IMR-90 (cell line): ENCODE data around the gene RXFP1. TPM values are rescaled to one million over a fixed set of nuclear protein-coding genes. Genes with fewer than 3 reads are reported as not detected.

ENCODE experiments used
- ATAC-seq: fragments of 200-7000 bp; cut with Tn5 transposase; 2 replicates; pipeline ENCODE4 v1.9.1; 2020; ENCODE audit warnings: low read depth, mild to moderate bottlenecking, moderate library complexity
- BruUV-seq: library from RNA; stranded (reverse); fragments of 400-500 nt; replicated peaks from 2 replicates; lab custom pipeline; 2021; lab: Mats Ljungman, UMichigan
- CTCF ChIA-PET: fragments of 300-600 bp; formaldehyde crosslinking; extraction: SDS; loops from one replicate; lab custom pipeline; 2021; ENCODE audit warnings: antibody characterized with exemption; lab: Yijun Ruan, JAX
- POLR2A ChIA-PET: fragments of 300-600 bp; sonication (Branson Sonifier 250); formaldehyde crosslinking; loops from one replicate; lab custom pipeline; 2022; ENCODE audit warnings: antibody characterized with exemption; ENCODE audit not compliant: unreplicated experiment; lab: Charles Lee
- DNase-seq: peaks from one replicate; pipeline ENCODE4 v3.0.0; 2013
- H2AFZ ChIP-seq: replicated peaks from 2 replicates; pipeline ENCODE3; 2013; ENCODE audit warnings: low read length, mild to moderate bottlenecking; ENCODE audit not compliant: poor library complexity
- H2AK5ac ChIP-seq: 2 replicates; pipeline ENCODE4 v1.6.1; 2013; ENCODE audit warnings: low read depth, low read length, inconsistent platforms
- H2AK9ac ChIP-seq: replicated peaks from 2 replicates; pipeline ENCODE3; 2013; ENCODE audit warnings: mild to moderate bottlenecking, low read depth, low read length, moderate library complexity; ENCODE audit not compliant: poor library complexity
- H2BK120ac ChIP-seq: 2 replicates; pipeline ENCODE4 v1.6.1; 2013; ENCODE audit warnings: low read depth, low read length, inconsistent platforms
- H2BK15ac ChIP-seq: 3 replicates; pipeline ENCODE4 v1.6.1; 2013; ENCODE audit warnings: low read depth, low read length, inconsistent platforms
- H2BK20ac ChIP-seq: 2 replicates; pipeline ENCODE4 v1.6.1; 2013; ENCODE audit warnings: low read depth, mild to moderate bottlenecking, inconsistent platforms, low read length, moderate library complexity
- H2BK5ac ChIP-seq: 2 replicates; pipeline ENCODE4 v1.6.1; 2013; ENCODE audit warnings: mild to moderate bottlenecking, low read depth, low read length, inconsistent platforms; ENCODE audit not compliant: poor library complexity, severe bottlenecking
- H3K14ac ChIP-seq: replicated peaks from 2 replicates; pipeline ENCODE4 v1.6.1; 2013; ENCODE audit warnings: low read depth, low read length, inconsistent platforms
- H3K18ac ChIP-seq: 2 replicates; pipeline ENCODE4 v1.6.1; 2013; ENCODE audit warnings: low read depth, low read length, control low read depth
- H3K23ac ChIP-seq: 2 replicates; pipeline ENCODE4 v1.6.1; 2013; ENCODE audit warnings: low read depth, low read length, inconsistent platforms
- H3K27ac ChIP-seq: 2 replicates; pipeline ENCODE4 v1.5.1; 2013; ENCODE audit warnings: mild to moderate bottlenecking, control low read depth, low read length; ENCODE audit not compliant: insufficient read depth
- H3K27me3 ChIP-seq: 2 replicates; pipeline ENCODE4 v1.6.1; 2013; ENCODE audit warnings: low read length; ENCODE audit not compliant: control insufficient read depth, insufficient read depth
- H3K36me3 ChIP-seq: 2 replicates; pipeline ENCODE4 v1.6.1; 2013; ENCODE audit warnings: low read length, mixed read lengths; ENCODE audit not compliant: control insufficient read depth, insufficient read depth
- H3K4ac ChIP-seq: 2 replicates; pipeline ENCODE4 v1.6.1; 2013; ENCODE audit warnings: low read depth, low read length, inconsistent platforms
- H3K4me1 ChIP-seq: 2 replicates; pipeline ENCODE4 v1.6.1; 2013; ENCODE audit warnings: low read length, mixed read lengths; ENCODE audit not compliant: control insufficient read depth, insufficient read depth
- H3K4me2 ChIP-seq: 2 replicates; pipeline ENCODE4 v1.6.1; 2013; ENCODE audit warnings: low read depth, mild to moderate bottlenecking, control low read depth, low read length, moderate library complexity
- H3K4me3 ChIP-seq: 2 replicates; pipeline ENCODE4 v1.5.1; 2013; ENCODE audit warnings: low read depth, mild to moderate bottlenecking, control low read depth, low read length, moderate library complexity; ENCODE audit not compliant: insufficient read depth
- H3K56ac ChIP-seq: 2 replicates; pipeline ENCODE4 v1.6.1; 2013; ENCODE audit warnings: low read length, inconsistent platforms; ENCODE audit not compliant: insufficient read depth; ENCODE audit errors: extremely low read depth
- H3K79me1 ChIP-seq, 2 experiments: 2 replicates each; pipeline ENCODE4 v1.6.1; 2013; ENCODE audit warnings: low read length in 2 of 2, inconsistent platforms in 1 of 2, low read depth in 1 of 2
- H3K9ac ChIP-seq: 2 replicates; pipeline ENCODE4 v1.6.1; 2013; ENCODE audit warnings: low read depth, low read length, control low read depth
- H3K9me1 ChIP-seq: 2 replicates; pipeline ENCODE4 v1.6.1; 2013; ENCODE audit warnings: low read length, inconsistent platforms; ENCODE audit not compliant: insufficient read depth
- H3K9me3 ChIP-seq: 2 replicates; pipeline ENCODE4 v1.6.1; 2013; ENCODE audit warnings: low read length; ENCODE audit not compliant: control insufficient read depth, insufficient read depth
- H4K20me1 ChIP-seq: 2 replicates; pipeline ENCODE4 v1.6.1; 2013; ENCODE audit warnings: low read length, inconsistent platforms; ENCODE audit not compliant: insufficient read depth
- H4K5ac ChIP-seq: 2 replicates; pipeline ENCODE4 v1.6.1; 2013; ENCODE audit warnings: mild to moderate bottlenecking, low read depth, low read length, control low read depth
- H4K8ac ChIP-seq, 2 experiments: 2 replicates each; pipeline ENCODE4 v1.6.1; 2013; ENCODE audit warnings: low read depth in 2 of 2, low read length in 2 of 2, control low read depth in 1 of 2, inconsistent platforms in 1 of 2
- H4K91ac ChIP-seq: 2 replicates; pipeline ENCODE4 v1.6.1; 2013; ENCODE audit warnings: low read depth, low read length, inconsistent platforms; ENCODE audit not compliant: insufficient read depth
- BHLHE40 ChIP-seq: fragments of 150-350 bp; IDR thresholded peaks from 2 replicates; pipeline ENCODE4 v1.6.1; 2016; ENCODE audit warnings: mild to moderate bottlenecking, low read depth, low read length
- CHD1 ChIP-seq: IDR thresholded peaks from 2 replicates; pipeline ENCODE4 v1.6.1; 2012; ENCODE audit warnings: low read depth, low read length, improper control_type of control experiment
- ELK1 ChIP-seq: fragments of 150-350 bp; IDR thresholded peaks from 2 replicates; pipeline ENCODE4 v1.6.1; 2016; ENCODE audit warnings: low read depth, mild to moderate bottlenecking, low read length, moderate library complexity, borderline replicate concordance
- MAFK ChIP-seq: IDR thresholded peaks from 2 replicates; pipeline ENCODE4 v1.6.1; 2012; ENCODE audit warnings: low read depth, low read length, improper control_type of control experiment
- MAZ ChIP-seq: IDR thresholded peaks from 2 replicates; pipeline ENCODE4 v1.6.1; 2012; ENCODE audit warnings: low read depth, mild to moderate bottlenecking, low read length, improper control_type of control experiment, moderate library complexity, borderline replicate concordance
- NFE2L2 ChIP-seq: fragments of 150-350 bp; IDR thresholded peaks from 2 replicates; pipeline ENCODE4 v1.6.1; 2016; ENCODE audit warnings: low read depth, mild to moderate bottlenecking, low read length
- RAD21 ChIP-seq: IDR thresholded peaks from 2 replicates; pipeline ENCODE4 v1.6.1; 2012; ENCODE audit warnings: low read length, improper control_type of control experiment
- RCOR1 ChIP-seq: IDR thresholded peaks from 2 replicates; pipeline ENCODE4 v1.6.1; 2012; ENCODE audit warnings: mild to moderate bottlenecking, low read length, improper control_type of control experiment; ENCODE audit not compliant: insufficient replicate concordance
- RFX5 ChIP-seq: IDR thresholded peaks from 2 replicates; pipeline ENCODE4 v1.8.0; 2012; ENCODE audit warnings: low read depth, mild to moderate bottlenecking, low read length, moderate library complexity
- WGBS, 2 experiments: methylation state at CpG; one replicate each; pipeline versions ENCODE4 v1.1.5 to v1.1.7; 2013; ENCODE audit warnings: missing lambda C conversion rate in 2 of 2; ENCODE audit not compliant: insufficient read length in 1 of 2; ENCODE audit errors: extremely low coverage in 2 of 2; 5-methylcytosine and 5-hydroxymethylcytosine counted together
- dilution Hi-C: fragments of 300-500 bp; cut with HindIII; formaldehyde crosslinking; loops from one replicate; pipeline ENCODE4 v1.14.3; 2018; ENCODE audit warnings: low sequenced_read_pairs; ENCODE audit not compliant: unreplicated experiment
- in situ Hi-C: fragments of 300-500 bp; cut with MboI; formaldehyde crosslinking; loops from 3 replicates; pipeline ENCODE4 v1.14.3; 2019; ENCODE audit warnings: low sequenced_read_pairs, inconsistent platforms, mixed read lengths
- intact Hi-C: fragments of 100-400 bp; cut with micrococcal nuclease; formaldehyde crosslinking; loops from 2 replicates; pipeline ENCODE4 v1.10.0; 2022
- polyA plus RNA-seq, 3 experiments: library from polyadenylated mRNA; depleted of rRNA; stranded (reverse); fragments of >200 nt; gene quantifications; 2 replicates each; pipeline ENCODE4 v1.2.3, GENCODE V29; 2012; ENCODE audit warnings: low replicate concordance in 1 of 3
- total RNA-seq: library from RNA; depleted of rRNA; stranded (reverse); fragments of >200 nt; gene quantifications from 2 replicates; pipeline ENCODE4 v1.2.3, GENCODE V29; 2012

RXFP1 gene
- total and polyA plus RNA-seq, 2 of the 4 experiments (the other 2 are of a cell fraction): not detected

GRCh38 chr4:158534727-158535126 lies 13.0 kb downstream of the RXFP1 start:
- DNase-seq (no peak), ATAC-seq (no peak)
- dilution Hi-C loops (no loop called here), in situ Hi-C loops (no loop called here), intact Hi-C loops (no loop called here)
- Histone ChIP-seq H2BK15ac (peak overlapping the region; percentile 87; the same call in 2 of the 3 replicates), H2AFZ (peak overlapping the region; percentile 73), H3K4me1 (no peaks in the 10 kb centered on the region), H2BK5ac (no peak overlapping the region), H2AK5ac (no peak overlapping the region), H3K27me3 (no peaks in the 10 kb centered on the region), H3K4me3 (no peak overlapping the region), H3K18ac (peak overlapping the region; percentile 72), H3K36me3 (no peaks in the 10 kb centered on the region), H3K23ac (no peak overlapping the region), H3K4me2 (no peak overlapping the region), H4K5ac (peak overlapping the region; percentile 53), H4K91ac (peak overlapping the region; percentile 62), H2BK20ac (peak overlapping the region; percentile 55; the same call in 1 of the 2 replicates), H2BK120ac (peak overlapping the region; percentile 73), H3K9me3 (no peaks in the 10 kb centered on the region), H3K4ac (peak overlapping the region; percentile 67; the same call in 1 of the 2 replicates), H3K56ac (no peak overlapping the region), H2AK9ac (no peak overlapping the region), H3K79me1 (no peaks in the 10 kb centered on the region), H4K20me1 (no peaks in the 10 kb centered on the region), H3K9ac (no peak overlapping the region), H3K27ac (no peak overlapping the region), H3K9me1 (no peaks in the 10 kb centered on the region; the same call in 1 of the 2 replicates), H4K8ac (peak overlapping the region; percentile 75 to 81), H3K14ac (peak overlapping the region; percentile 68; the same call in 1 of the 2 replicates)
- WGBS, 2 experiments: no CpG with 5 or more reads among the region's 3 CpGs
- POLR2A ChIA-PET: no interaction called here
- TF ChIP-seq ELK1 (no peak), MAFK (no peak), RCOR1 (no peak), RAD21 (no peak), BHLHE40 (no peak), RFX5 (no peak), MAZ (no peak), NFE2L2 (no peak), CHD1 (no peak)
- CTCF ChIA-PET: interaction anchor here (0.6 kb wide), 1 partner anchor 57 kb away, joined by 4 read pairs; no protein-coding TSS in a partner anchor
- BruUV-seq: no TSS peak
